ENCODE results near the gene KLHL3.
A peak's percentile ranks its signal among the peaks of the same experiment; 100 is the strongest.
"Not testable (repeated sequence)": the region's sequence is repeated elsewhere in the genome, so short reads cannot be mapped to it uniquely, and the experiment has no call there.

KLHL3 gene

DNA sequence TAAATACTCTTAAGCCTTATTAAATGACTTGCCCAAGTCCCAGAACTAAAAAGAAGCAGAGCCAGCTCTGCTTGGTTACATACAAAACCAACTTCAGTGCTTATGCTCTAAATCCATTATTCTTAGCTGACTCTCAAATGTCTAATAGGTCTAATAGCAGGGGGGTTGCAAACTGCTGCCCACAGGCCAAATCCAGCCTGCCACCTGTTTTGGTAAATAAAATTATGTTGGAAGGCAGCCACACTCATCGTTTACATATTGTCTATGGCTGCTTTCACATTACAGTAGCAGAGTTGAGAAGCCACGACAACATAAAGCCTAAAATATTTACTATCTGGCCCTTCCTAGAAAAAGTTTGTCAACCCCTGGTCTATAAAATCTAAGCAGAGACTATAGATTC is 69.0 kb downstream of the KLHL3 start:
- no peak for DNase-seq (ENCODE audit: low spot score)

DNA sequence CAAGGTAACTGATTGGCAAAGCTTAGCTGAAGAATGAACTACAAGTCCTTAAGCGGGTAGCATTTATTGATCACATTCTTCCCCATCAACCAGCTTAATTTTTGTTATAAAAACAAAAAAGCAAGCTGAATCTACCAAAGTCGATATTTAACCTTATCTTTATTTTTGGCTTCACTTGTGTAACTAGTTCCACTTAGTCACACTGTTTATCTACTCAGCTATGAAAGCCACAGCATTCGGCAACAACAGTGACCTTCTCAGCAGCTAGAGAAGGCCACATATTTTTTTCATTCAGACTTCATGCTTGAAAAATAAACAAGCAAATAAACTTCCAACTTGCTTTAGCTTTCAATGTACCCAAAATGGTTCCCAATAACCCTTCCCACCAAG is 69.4 kb downstream of the KLHL3 start:
- no peak for DNase-seq (ENCODE audit: low spot score)

- peak; percentile 47 for DNase-seq (ENCODE audit: low spot score)
Measured at GRCh38 chr5:137665678-137666460, 70.0 kb downstream of the KLHL3 start.

GRCh38 chr5:137660349-137660817 is 75.5 kb downstream of the KLHL3 start:
- DNase-seq (ENCODE audit: low spot score) = peak; percentile 58

DNA sequence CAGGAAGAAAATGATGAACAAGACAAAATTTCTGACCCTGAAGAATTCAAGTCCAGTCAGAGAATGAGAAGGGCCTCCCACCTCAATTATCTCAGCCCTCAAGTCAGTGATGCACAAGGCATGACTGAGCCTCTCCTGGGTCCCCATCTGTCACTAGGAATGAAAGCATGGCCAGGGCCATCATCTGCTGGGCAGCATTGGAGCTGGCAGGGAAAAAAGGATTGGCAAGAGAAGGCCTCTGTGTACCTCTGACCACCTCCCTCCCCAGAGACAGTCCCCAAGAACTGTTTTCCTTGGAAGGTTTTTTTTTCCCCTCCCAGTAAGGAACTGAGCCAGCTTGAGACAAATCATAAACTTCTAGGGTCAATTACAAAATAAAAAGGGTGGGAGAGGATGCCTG is 76.7 kb downstream of the KLHL3 start:
- DNase-seq (ENCODE audit: low spot score) = no peak

GRCh38 chr5:137658324-137658723 is 77.6 kb downstream of the KLHL3 start:
- no peak for DNase-seq (ENCODE audit: low spot score)

- DNase-seq (ENCODE audit: low spot score) = no peak
Measured at GRCh38 chr5:137657073-137657472, 78.8 kb downstream of the KLHL3 start.

- DNase-seq (ENCODE audit: low spot score) = no peak
Measured at GRCh38 chr5:137656558-137656957, 79.3 kb downstream of the KLHL3 start.

- no peak for DNase-seq (ENCODE audit: low spot score)
Measured at GRCh38 chr5:137651022-137651421, 84.9 kb downstream of the KLHL3 start.

- no peak for DNase-seq (ENCODE audit: low spot score)
Measured at GRCh38 chr5:137649228-137649935, 86.5 kb downstream of the KLHL3 start.

DNA sequence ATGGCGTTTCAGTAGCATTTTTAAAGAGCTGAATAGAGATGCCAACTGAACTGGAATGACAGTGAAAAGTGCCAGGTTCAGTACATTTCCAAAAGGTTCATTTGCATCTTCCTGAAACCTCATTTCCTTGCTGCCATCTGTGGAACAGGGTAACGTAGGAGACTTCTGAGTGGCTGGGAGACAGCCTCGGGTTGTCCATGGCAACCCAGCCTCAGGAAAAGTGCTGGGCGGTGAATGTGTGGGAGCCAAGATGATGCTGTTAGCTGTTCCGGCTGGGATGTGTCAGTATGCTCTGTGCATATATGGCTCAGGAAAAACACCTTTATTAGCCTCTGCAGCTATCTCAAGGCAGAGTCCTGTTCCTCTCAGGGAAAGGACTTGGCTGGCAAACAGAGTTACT is 87.5 kb downstream of the KLHL3 start:
- DNase-seq (ENCODE audit: low spot score) = no peak

GRCh38 chr5:137647401-137647800 is 88.5 kb downstream of the KLHL3 start:
- no peak for DNase-seq (ENCODE audit: low spot score)

GRCh38 chr5:137646761-137647160 is 89.1 kb downstream of the KLHL3 start:
- no peak for DNase-seq (ENCODE audit: low spot score)

- DNase-seq (ENCODE audit: low spot score) = not testable (repeated sequence)
Measured at GRCh38 chr5:137643081-137643480, 92.8 kb downstream of the KLHL3 start.

- no peak for DNase-seq (ENCODE audit: low spot score)
Measured at GRCh38 chr5:137642091-137642490, 93.8 kb downstream of the KLHL3 start.

GRCh38 chr5:137641148-137641547 is 94.7 kb downstream of the KLHL3 start:
- no peak for DNase-seq (ENCODE audit: low spot score)

DNA sequence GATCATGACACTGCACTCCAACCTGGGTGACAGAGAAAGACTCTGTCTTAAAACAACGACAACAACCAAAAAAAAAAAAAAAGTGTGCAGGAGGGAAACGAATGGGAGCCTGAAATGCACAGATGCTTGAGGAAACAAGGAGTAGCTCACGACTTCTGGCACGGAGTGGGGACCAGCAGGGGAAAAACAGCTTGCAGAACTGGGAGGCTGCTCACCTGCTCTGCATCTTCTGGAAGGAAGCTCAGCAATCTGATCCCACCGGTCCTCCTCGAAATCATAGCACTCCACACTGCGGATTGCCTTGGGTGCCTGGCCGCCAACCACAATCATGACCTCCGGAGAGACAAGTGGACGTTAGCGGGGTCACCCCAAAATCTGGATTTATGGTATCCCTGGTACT is 96.2 kb downstream of the KLHL3 start:
- DNase-seq (ENCODE audit: low spot score) = no peak

GRCh38 chr5:137638841-137639240 is 97.0 kb downstream of the KLHL3 start:
- DNase-seq (ENCODE audit: low spot score) = no peak

- DNase-seq (ENCODE audit: low spot score) = no peak
Measured at GRCh38 chr5:137636830-137637714, 98.8 kb downstream of the KLHL3 start.

DNA sequence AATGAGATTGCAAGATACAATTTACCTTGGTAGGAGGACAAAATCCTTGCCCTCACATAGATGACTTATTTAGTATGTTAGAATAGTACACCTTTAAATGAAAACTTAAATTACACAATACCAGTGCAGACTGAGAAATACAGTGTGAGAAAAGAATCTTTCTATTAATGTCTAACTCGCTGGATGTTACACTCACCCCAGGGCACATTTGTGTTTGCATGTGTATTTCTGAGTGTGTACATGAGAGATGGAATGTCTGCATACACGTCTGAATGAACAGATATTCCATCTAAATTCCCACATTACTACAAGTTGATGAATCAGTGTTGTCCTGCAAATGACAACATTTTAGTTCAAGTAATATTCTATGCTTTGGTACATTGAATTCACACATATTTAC is 99.8 kb downstream of the KLHL3 start:
- no peak for DNase-seq (ENCODE audit: low spot score)

GRCh38 chr5:137635521-137635921 is 100.4 kb downstream of the KLHL3 start:
- no peak for DNase-seq (ENCODE audit: low spot score)

- DNase-seq (ENCODE audit: low spot score) = no peak
Measured at GRCh38 chr5:137633896-137634295, 102.0 kb downstream of the KLHL3 start.

- DNase-seq (ENCODE audit: low spot score) = no peak
Measured at GRCh38 chr5:137632716-137633115, 103.2 kb downstream of the KLHL3 start.

Measured in activated CD4-positive, alpha-beta T cell treated with anti-CD3 and anti-CD28 coated beads, Interleukin-2, Interleukin-4, amounts not matched to agents 100 ng/mL and 50 ng/mL, durations not matched to agents 16 hours and 8 hours (primary cell).